ENCODE results near the gene ARAF.
A peak's percentile ranks its signal among the peaks of the same experiment; 100 is the strongest.

The ARAF gene

GRCh38 chrX:47619486-47620302 lies 58.7 kb downstream of the ARAF start, which contains the start of gene SYN1 (continued):
- TF ChIP-seq ZNF513 (tag by site-specific recombination; IDR thresholded peaks at IDR 0.05), result no peak
- TF ChIP-seq ZNF843 (tag by site-specific recombination; IDR thresholded peaks at IDR 0.05), result no peak
- TF ChIP-seq INSM2 (tag by site-specific recombination; IDR thresholded peaks at IDR 0.05), result 0 out of 2 replicates have a peak, but pooled peaks have one; percentile 30
- TF ChIP-seq ZNF558 (tag by site-specific recombination; IDR thresholded peaks at IDR 0.05), result no peak
- no peak for TF ChIP-seq FEZF1 (tag by site-specific recombination; IDR thresholded peaks at IDR 0.05)
- TF ChIP-seq ZBTB8A (tag by site-specific recombination; IDR thresholded peaks at IDR 0.05), result peak; percentile 82
- peak; percentile 80; the same call in 1 of the 2 replicates for TF ChIP-seq ZSCAN30 (tag by site-specific recombination; IDR thresholded peaks at IDR 0.05)
- no peak for TF ChIP-seq ZNF549 (tag by site-specific recombination; IDR thresholded peaks at IDR 0.05)
- no peak for TF ChIP-seq ZNF211 (tag by site-specific recombination; IDR thresholded peaks at IDR 0.05; ENCODE audit: low read depth)
- no peak for TF ChIP-seq ZNF621 (tag by site-specific recombination; IDR thresholded peaks at IDR 0.05)
- no peak for TF ChIP-seq SP7 (tag by site-specific recombination; IDR thresholded peaks at IDR 0.05)
- TF ChIP-seq GLIS2 (tag by site-specific recombination; IDR thresholded peaks at IDR 0.05), result peak; percentile 71; the same call in 1 of the 2 replicates
- peak; percentile 40; the same call in 1 of the 2 replicates for TF ChIP-seq CTCF (tag by site-specific recombination; IDR thresholded peaks at IDR 0.05)
- no peak for TF ChIP-seq HOXA7 (CRISPR knock-in tag; IDR thresholded peaks at IDR 0.05; ENCODE audit: borderline replicate concordance)
- TF ChIP-seq ZNF138 (tag by site-specific recombination; IDR thresholded peaks at IDR 0.05; ENCODE audit: borderline replicate concordance), result no peak
- no peak for TF ChIP-seq MZF1 (tag by site-specific recombination; IDR thresholded peaks at IDR 0.05; ENCODE audit: borderline replicate concordance)
- no peak for TF ChIP-seq ZBTB49 (tag by site-specific recombination; IDR thresholded peaks at IDR 0.05; ENCODE audit: low read depth)
- TF ChIP-seq ZIC2 (tag by site-specific recombination; IDR thresholded peaks at IDR 0.05), result no peak
- no peak for TF ChIP-seq ZNF362 (tag by site-specific recombination; IDR thresholded peaks at IDR 0.05)
- no peak for TF ChIP-seq SALL2 (tag by site-specific recombination; IDR thresholded peaks at IDR 0.05; ENCODE audit: borderline replicate concordance)
- TF ChIP-seq SCRT2 (tag by site-specific recombination; IDR thresholded peaks at IDR 0.05), result no peak
- no peak for TF ChIP-seq ZBTB11 (tag by site-specific recombination; conservative IDR thresholded peaks at IDR 0.05; ENCODE audit: low read depth)
- peak; percentile 80 for TF ChIP-seq ZNF561 (tag by site-specific recombination; IDR thresholded peaks at IDR 0.05; ENCODE audit: borderline replicate concordance)
- peak; percentile 90 for TF ChIP-seq ZBTB26 (tag by site-specific recombination; optimal IDR thresholded peaks at IDR 0.05)
- TF ChIP-seq ZBTB7A (tag by site-specific recombination; IDR thresholded peaks at IDR 0.05; ENCODE audit: low read depth), result peak; percentile 28; the same call in 1 of the 2 replicates
- TF ChIP-seq ZNF596 (tag by site-specific recombination; IDR thresholded peaks at IDR 0.05), result no peak
